DMS153 treated with DMSO at 0.1 percent for 48 hours (cell line): Measurements from ENCODE around the gene BRPF1.

ENCODE experiments used
- DNase-seq: peaks from one replicate; lab custom pipeline; 2025; ENCODE audit not compliant: unreplicated experiment; lab: John Stamatoyannopoulos, UW

BRPF1 gene, protein sequence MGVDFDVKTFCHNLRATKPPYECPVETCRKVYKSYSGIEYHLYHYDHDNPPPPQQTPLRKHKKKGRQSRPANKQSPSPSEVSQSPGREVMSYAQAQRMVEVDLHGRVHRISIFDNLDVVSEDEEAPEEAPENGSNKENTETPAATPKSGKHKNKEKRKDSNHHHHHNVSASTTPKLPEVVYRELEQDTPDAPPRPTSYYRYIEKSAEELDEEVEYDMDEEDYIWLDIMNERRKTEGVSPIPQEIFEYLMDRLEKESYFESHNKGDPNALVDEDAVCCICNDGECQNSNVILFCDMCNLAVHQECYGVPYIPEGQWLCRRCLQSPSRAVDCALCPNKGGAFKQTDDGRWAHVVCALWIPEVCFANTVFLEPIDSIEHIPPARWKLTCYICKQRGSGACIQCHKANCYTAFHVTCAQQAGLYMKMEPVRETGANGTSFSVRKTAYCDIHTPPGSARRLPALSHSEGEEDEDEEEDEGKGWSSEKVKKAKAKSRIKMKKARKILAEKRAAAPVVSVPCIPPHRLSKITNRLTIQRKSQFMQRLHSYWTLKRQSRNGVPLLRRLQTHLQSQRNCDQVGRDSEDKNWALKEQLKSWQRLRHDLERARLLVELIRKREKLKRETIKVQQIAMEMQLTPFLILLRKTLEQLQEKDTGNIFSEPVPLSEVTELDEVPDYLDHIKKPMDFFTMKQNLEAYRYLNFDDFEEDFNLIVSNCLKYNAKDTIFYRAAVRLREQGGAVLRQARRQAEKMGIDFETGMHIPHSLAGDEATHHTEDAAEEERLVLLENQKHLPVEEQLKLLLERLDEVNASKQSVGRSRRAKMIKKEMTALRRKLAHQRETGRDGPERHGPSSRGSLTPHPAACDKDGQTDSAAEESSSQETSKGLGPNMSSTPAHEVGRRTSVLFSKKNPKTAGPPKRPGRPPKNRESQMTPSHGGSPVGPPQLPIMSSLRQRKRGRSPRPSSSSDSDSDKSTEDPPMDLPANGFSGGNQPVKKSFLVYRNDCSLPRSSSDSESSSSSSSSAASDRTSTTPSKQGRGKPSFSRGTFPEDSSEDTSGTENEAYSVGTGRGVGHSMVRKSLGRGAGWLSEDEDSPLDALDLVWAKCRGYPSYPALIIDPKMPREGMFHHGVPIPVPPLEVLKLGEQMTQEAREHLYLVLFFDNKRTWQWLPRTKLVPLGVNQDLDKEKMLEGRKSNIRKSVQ (N-terminal part only)

DNA sequence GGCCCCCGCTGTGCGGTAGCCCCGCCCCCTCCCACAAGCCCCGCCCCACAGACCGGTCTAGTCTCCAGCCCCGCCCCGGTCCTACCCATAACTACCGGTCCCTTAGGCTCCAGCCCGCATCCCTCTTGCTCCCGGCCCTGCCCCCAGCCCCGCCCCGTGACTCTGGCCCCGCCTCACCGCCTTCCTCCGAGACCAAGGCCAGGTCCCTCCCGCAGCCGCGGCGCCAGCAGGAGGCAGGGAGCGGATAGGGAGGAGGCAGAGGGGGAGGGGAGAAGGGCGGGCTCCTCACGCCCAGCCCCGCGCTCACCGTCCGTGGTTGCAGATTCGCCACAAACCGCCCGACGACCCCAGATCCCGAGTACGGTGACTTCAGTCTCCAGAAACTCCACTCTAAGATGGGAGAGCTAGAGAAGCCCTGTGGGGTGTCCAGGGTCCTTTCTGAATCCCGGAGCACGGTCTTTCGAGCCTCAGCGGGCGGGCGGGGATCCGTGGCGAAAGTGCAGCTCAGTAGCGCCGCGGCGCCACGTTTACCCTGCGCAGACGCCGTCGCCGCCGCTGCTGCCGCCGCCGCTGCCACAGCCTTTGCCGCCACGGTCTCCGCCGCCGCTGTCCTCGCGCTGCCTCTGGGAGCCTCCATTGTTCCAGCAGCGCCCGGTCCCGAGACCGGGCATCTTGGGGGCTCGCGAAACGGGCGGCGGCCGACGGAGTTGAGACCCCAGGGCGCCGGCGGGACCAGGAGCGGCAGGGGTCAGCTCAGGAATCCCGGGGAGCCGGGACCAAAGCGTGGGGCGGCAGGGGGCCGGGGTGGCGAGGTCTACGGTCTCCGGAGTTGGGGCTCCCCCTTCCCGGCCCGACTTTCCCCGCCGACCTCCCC, at the start of gene BRPF1:
Gene BRPF1 (plus strand): TSS at position 530 of the 874 bp plus-strand sequence. CDS start 2,406 bp downstream, outside the sequence.
- DNase-seq: peak; percentile 38

GRCh38 chr3:9682096-9682495, 49.4 kb upstream of the BRPF1 start:
- no peak for DNase-seq

DNA sequence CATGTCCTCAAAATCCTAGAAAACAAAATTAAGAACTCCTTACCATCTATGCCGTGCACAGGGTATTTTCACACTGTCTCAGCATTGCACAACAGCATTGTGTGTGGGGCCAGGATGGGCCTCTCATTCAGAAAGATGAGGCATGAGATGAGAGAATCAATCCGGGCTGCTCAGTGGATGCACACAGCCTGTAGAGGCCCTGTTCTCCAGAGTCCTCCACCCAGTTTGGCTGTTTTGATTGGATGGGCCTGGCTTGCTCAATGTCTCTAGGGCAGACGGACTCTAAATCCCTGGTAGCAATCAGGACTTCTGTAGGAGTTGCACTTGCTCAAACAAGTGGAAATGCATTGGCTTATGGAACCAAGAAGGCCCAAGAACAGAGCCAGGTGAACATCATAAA, 48.1 kb upstream of the BRPF1 start:
- no peak for DNase-seq

DNA sequence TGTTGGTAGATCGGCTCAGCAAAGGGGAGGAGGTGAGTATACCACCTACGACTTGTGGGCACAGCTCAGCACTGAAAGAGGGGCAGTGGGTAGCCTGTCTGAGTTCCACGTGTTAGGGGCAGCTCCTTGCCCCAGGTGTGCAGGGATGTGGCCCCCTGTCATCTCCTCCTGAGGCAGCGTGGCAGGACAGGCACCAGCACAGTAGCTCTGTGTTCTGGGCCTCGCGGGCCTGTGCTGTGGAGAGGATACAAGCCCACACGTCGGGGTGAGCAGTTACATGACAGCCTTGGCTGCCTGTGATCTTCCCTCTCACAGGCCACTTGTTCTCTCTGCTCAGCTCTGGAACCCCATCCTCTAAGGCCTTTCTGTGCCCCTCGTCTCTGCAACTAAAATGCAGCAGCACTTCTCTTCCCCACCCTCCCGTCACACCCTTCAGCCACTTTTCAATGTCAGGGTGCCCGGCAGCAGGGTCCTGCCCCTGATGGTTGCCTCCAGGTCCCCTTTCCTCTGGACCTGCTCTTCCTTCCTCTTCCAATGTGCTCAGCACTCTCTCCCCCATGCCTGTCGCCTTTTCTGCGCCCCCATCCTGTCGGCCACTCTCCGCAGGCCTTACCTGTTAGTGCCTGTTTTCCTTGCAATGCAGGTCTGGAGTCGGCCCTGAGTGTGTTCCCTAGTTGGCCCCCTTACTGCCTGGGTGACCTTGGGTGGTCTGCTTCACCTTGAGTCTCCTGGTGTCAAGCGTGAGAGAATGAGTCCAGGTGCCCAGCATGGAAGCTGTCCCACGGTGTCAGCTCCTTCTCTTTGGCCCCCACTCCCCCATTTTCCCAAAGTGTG, 46.1 kb upstream of the BRPF1 start:
- DNase-seq: no peak

GRCh38 chr3:9686050-9686550, 45.4 kb upstream of the BRPF1 start:
- DNase-seq: no peak

DNA sequence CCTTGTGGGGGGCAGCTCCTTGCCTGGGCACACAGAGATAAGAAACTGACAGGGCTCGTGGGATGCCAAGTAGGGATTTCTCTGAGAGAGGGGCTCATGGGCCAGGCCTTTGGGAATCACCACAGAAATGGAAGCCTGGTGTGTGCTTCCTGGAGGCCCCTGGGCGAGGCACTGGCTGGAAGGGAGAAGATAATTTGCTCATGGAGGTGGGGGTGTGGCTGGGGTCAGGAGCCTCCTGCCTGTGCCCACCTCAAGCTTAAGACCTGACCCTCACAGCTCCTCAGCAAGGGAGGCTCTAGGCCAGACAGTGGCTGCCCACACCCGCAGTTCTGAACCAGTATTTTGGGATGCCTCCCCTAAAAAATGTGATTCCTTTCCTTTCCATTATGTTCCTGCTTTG, 44.8 kb upstream of the BRPF1 start:
- no peak for DNase-seq

DNA sequence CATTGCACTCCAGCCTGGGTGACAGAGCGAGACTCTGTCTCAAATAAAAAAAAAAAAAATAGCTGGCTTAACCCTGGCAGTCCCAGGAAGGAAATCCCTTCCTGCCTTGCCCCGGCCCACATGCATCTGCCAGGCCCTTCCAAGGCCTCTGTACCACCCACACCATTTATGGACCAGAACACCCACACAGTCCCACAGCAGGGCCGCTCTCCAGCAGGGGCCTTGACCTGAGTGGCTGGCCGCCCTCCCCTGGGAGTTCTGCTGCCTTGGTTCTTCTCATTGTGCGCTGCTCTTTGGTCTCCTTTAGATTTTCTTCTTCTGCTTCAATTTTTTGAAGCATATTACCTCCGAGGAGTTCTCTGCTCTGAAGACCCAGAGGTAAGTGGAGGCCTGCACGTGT, 44.0 kb upstream of the BRPF1 start:
- no peak for DNase-seq

DNA sequence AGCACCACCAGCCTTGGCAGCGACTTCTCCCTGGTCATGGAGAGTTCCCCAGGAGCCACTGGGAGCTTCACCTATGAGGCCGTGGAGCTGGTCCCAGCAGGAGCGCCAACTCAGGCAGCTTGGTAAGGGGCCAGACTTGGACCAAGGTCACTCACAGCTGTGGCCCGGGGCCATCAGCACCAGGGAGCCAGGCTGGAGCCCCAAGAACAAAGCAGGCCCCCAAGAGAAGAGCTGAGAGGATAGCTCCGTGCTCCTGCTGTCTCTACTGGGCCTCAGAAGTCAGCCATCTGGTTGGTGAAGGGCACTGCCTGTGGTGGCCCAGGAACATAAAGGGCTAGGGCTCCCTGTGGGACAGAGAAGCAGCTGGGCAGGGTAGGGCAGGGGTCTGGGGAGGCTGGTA, 42.6 kb upstream of the BRPF1 start:
- DNase-seq: no peak

DNA sequence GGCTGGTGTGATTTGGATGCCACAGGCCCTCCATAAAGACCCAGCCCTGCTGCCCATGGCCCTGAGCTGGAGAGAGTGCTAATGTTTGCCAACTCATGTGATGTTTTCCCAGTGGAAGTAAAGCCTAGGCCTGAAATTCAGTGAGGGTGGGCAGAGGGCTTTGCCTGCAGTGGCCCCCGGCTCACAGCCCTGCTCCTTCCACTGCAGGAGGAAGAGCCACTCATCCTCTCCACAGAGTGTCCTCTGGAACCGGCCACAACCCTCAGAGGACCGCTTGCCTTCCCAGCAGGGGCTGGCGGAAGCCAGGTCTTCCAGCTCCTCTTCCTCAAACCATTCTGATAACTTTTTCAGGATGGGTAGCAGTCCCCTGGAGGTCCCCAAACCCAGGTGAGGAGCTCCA, 41.8 kb upstream of the BRPF1 start:
- no peak for DNase-seq

DNA sequence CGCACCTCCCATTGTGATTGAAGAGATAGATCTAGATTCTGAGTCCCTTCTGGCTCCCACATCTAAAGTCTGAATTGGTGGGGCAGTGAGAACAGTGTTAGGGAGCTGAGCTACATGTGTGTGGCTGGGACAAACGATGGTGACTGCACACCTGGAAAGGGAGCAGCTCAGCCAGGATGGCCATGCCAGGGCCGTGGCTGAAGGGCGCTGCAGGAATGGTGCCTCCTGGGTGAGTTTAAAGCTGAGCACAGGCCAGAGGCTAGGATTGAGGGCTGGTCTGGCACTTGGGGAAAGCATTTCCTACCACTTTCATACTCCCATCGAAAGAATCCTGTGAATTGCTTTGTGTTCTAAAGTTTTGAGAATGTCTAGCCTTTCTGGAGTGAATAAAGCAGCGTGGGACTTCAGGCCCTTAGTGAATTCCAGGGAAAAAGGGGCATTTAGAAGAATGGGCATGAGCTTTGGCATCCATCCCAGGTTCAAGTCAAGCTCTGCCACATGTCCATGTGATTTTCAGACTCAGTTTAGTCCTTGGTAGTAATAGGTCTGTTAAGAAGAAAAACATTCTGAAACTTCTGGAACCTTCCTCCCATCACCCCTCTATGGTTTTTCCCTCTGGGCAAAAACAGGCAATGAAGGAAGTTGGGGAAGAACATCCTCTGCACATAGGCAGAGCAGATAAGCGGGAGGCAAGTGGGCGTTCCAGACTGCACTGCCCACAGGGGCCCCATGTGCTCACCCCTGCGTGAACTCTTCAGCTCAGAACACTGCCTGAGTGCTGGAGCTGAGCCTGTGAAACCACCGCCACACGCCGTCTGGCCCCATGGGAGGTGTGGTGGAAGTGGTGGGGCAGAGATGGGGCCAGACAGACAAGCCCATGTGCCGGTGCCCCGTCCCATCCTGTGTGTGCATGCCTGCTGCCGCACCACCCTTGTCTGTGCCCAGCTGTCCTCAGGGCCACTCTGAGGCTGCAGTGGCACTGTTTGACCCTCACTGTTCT, 40.8 kb upstream of the BRPF1 start:
- no peak for DNase-seq

- no peak for DNase-seq
Measured at GRCh38 chr3:9691636-9692035, 39.9 kb upstream of the BRPF1 start.

GRCh38 chr3:9692416-9692815, 39.1 kb upstream of the BRPF1 start:
- DNase-seq: no peak

DNA sequence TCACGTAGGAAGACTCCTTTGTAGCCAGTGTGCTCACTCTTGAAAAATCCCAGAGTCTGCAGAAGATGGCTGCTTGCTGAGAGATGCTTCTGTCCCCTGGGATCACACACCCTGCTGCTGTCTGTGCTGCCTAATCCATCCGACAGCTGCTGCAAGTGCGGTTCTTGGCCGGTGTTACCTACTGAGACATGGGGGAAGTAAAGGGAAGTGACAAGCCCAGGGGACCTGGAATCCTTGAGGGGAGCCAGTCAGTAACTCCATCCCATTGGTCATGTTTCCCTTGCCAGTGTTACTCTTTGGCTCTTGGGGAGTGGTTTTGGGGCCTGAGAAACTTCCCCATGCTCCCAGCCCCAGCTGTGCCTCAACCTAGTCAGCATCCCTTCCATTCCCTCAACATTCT, 36.2 kb upstream of the BRPF1 start:
- no peak for DNase-seq

GRCh38 chr3:9695746-9696145, 35.8 kb upstream of the BRPF1 start:
- DNase-seq: no peak

GRCh38 chr3:9696480-9697220, 34.9 kb upstream of the BRPF1 start:
- DNase-seq: no peak

GRCh38 chr3:9697892-9698291, 33.6 kb upstream of the BRPF1 start:
- DNase-seq: no peak

- DNase-seq: no peak
Measured at GRCh38 chr3:9698293-9698692, 33.2 kb upstream of the BRPF1 start.

DNA sequence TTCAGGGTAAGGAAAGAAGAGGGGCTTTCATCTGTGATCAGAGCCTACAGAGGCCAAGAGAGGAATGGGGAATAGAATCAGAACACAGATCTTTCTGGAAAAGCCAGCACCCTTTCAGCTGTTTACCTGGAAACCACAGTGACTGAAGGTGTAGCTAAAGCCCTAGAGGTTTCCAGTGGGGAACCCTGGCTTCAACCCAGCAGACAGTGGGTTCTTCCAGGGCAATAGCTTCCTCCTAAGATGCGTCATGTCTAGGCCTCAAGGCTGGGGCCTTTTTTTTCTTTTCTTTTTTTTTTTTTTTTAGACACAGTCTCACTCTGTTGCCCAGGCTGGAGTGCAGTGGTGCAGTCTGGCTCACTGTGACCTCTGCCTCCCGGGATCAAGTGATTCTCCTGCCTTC, 31.0 kb upstream of the BRPF1 start:
- DNase-seq: no peak
